Peyer's patch (tissue), 4 donors: Measurements from ENCODE around the gene MYO7A. TPM values are rescaled to one million over a fixed set of nuclear protein-coding genes. Genes with fewer than 3 reads are reported as not detected.
A peak's percentile ranks its signal among the peaks of the same experiment; 100 is the strongest.

Source experiments
- DNase-seq, 3 donors: peaks; one replicate each; pipeline ENCODE4 v3.0.0-alpha.2; 2017 to 2019
- H3K27ac ChIP-seq, 4 donors: fragments of 200-600 bp; sonication (generic); one replicate each; pipeline ENCODE4 v1.5.1; 2016 to 2019
- H3K27me3 ChIP-seq, 2 donors: fragments of 200-600 bp; sonication (generic); one replicate each; pipeline ENCODE4 v1.5.1; 2019
- H3K36me3 ChIP-seq, 3 donors: fragments of 200-600 bp; sonication (generic); one replicate each; pipeline ENCODE4 v1.5.1; 2016 to 2019
- H3K4me1 ChIP-seq, 4 donors: fragments of 200-600 bp; sonication (generic); one replicate each; pipeline ENCODE4 v1.5.1; 2016 to 2019
- H3K4me3 ChIP-seq, 4 donors: fragments of 200-600 bp; sonication (generic); 1 replicate in 3 of 4; 2 replicates in 1 of 4; pipeline ENCODE4 v1.5.1; 2016 to 2019; ENCODE audit warnings: mild to moderate bottlenecking in 1 of 4
- H3K9me3 ChIP-seq, 4 donors: fragments of 200-600 bp; sonication (generic); one replicate each; pipeline ENCODE4 v1.5.1; 2016 to 2019; ENCODE audit warnings: mild to moderate bottlenecking in 1 of 4
- POLR2A ChIP-seq, 2 donors: fragments of 450-650 bp; IDR thresholded peaks; one replicate each; pipeline ENCODE4 v1.5.1; 2017; ENCODE audit warnings: antibody characterized with exemption in 2 of 2, mild to moderate bottlenecking in 2 of 2, moderate library complexity in 2 of 2
- total RNA-seq, 4 donors: library from RNA; depleted of rRNA; stranded (reverse); fragments of >200 nt; gene quantifications; one replicate each; pipeline ENCODE4 v1.1.0, GENCODE V29; 2016
- TF ChIP-seq, protein P1 (sequence below), 6 experiments: fragments of 450-650 bp in 4 of 6; fragments of 200-600 bp in 2 of 6; sonication (generic) in 1 of 6; IDR thresholded peaks; one replicate each; pipeline ENCODE4 v1.5.1; 2017 to 2019; ENCODE audit warnings: antibody characterized with exemption in 6 of 6, mild to moderate bottlenecking in 3 of 6, moderate library complexity in 1 of 6

MYO7A gene
- total RNA-seq, 4 donors from 2014 or later = 6.1 to 15.7 (median 7.1) TPM

DNA sequence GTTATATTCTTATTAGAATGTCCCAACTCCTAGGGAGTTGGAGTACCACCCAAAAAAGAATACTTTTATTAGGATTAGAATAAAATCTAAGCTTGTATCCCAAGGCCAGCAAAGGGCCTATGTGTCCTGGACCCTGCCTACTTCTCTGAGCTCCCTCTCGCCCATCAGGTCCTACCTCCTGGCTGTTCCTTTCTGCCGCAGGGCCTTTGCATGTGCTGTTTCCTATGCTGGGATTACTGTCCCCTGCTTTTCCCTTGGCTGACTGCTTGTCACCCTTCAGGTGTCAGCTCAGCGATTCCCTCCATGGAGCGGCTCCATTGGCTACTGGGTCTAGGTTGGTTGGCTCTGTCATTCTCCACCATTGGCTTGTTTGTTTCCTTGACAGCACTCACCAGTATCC, 13.4 kb downstream of the MYO7A start:
- Histone ChIP-seq H3K36me3 (no peaks in the 10 kb centered on the region), H3K4me3 (no peak overlapping the region), H3K4me1 (peaks cover 0 to 20% (median 1%) of the 10 kb centered on the region in 4 donors), H3K9me3 (no peaks in the 10 kb centered on the region), H3K27me3 (no peaks in the 10 kb centered on the region), H3K27ac (no peak overlapping the region)
- TF ChIP-seq, protein P1, sequence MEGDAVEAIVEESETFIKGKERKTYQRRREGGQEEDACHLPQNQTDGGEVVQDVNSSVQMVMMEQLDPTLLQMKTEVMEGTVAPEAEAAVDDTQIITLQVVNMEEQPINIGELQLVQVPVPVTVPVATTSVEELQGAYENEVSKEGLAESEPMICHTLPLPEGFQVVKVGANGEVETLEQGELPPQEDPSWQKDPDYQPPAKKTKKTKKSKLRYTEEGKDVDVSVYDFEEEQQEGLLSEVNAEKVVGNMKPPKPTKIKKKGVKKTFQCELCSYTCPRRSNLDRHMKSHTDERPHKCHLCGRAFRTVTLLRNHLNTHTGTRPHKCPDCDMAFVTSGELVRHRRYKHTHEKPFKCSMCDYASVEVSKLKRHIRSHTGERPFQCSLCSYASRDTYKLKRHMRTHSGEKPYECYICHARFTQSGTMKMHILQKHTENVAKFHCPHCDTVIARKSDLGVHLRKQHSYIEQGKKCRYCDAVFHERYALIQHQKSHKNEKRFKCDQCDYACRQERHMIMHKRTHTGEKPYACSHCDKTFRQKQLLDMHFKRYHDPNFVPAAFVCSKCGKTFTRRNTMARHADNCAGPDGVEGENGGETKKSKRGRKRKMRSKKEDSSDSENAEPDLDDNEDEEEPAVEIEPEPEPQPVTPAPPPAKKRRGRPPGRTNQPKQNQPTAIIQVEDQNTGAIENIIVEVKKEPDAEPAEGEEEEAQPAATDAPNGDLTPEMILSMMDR (IDR thresholded peaks at IDR 0.05) = no peak
- no peak for TF ChIP-seq POLR2A (IDR thresholded peaks at IDR 0.05)
- no peak for DNase-seq

- Histone ChIP-seq H3K27ac (no peak overlapping the region), H3K4me3 (no peak overlapping the region), H3K9me3 (no peaks in the 10 kb centered on the region), H3K4me1 (peaks cover 0 to 21% (median 1%) of the 10 kb centered on the region in 4 donors), H3K27me3 (no peaks in the 10 kb centered on the region), H3K36me3 (no peaks in the 10 kb centered on the region)
- no peak for TF ChIP-seq POLR2A (IDR thresholded peaks at IDR 0.05)
- TF ChIP-seq, protein P1 (IDR thresholded peaks at IDR 0.05) = no peak
- no peak for DNase-seq
Observed at GRCh38 chr11:77142091-77142975, 14.3 kb downstream of the MYO7A start.

DNA sequence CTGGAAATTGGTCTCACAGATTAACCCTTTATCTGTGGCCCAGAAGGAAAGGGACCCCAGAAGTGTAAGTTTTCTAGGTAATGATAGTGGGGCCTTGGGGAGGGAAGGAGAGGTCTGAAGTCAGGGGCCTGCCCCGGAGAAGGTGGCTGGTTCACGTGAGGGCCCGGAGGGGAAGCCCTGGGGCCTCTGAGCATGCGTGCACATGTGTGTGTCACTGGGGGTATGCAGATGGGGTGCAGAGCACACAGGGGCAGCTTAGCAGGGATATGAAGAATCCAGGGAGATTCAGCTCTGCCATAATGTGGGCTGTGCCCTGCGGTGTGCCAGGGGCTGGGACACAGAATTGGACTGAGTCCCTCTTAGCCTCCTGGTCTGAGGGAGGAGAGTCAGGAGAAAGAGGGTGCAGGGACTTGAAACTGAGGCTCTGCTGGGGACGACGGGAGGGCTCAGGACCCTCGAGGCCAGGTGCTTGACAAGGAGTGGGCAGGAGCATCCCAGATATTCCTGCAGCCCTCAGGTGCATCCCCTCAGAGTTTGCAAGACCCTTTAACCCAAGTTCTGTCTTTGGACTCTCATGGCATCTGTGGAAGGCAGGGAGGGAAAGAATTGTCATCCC, 15.5 kb downstream of the MYO7A start:
- no peaks in the 10 kb centered on the region for H3K27me3 ChIP-seq
- no peak for DNase-seq
- no peaks in the 10 kb centered on the region for H3K36me3 ChIP-seq
- H3K27ac ChIP-seq = no peak overlapping the region
- H3K9me3 ChIP-seq = no peaks in the 10 kb centered on the region
- no peak for TF ChIP-seq POLR2A (IDR thresholded peaks at IDR 0.05)
- TF ChIP-seq, protein P1 (IDR thresholded peaks at IDR 0.05) = no peak
- H3K4me3 ChIP-seq = no peak overlapping the region
- peaks cover 0 to 30% (median 1%) of the 10 kb centered on the region in 4 donors for H3K4me1 ChIP-seq

- DNase-seq = no peak
Observed at GRCh38 chr11:77144196-77144856, 16.3 kb downstream of the MYO7A start.

DNA sequence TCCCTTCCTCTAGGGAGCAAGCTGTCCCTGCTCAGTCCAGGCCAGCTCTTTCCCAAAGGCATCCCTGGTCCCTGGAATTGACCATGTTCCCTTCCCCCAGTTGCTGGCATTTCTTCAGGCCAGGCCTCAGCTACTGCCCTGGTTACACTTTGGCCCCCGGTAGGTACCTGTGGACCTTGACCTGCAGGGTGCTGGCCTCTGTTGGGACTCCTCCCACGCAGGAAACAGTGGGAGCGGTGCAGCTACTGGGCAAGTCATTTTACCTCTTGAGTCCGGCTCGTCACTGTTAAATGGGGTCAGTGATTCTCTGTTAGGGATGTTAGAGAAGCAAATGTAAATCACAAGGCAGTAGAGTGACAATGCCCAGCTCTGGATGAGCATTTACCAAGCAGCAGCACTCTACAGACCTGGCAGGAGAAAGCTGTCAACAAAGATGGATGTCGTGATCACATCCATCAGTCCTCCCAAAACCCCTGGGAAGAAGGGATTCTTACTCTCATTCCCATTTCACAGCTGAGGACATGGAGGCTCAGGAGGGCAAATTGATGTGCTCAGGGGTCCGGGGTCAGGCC, 16.9 kb downstream of the MYO7A start:
- Histone ChIP-seq H3K36me3 (no peaks in the 10 kb centered on the region), H3K27ac (peak overlapping the region in 1 of 4 donors; percentile 26), H3K9me3 (no peaks in the 10 kb centered on the region), H3K4me3 (no peak overlapping the region), H3K27me3 (no peaks in the 10 kb centered on the region), H3K4me1 (peaks cover 0 to 30% (median 1%) of the 10 kb centered on the region in 4 donors)
- DNase-seq = peak in 2 of 3 donors; percentile 82 to 85
- TF ChIP-seq, protein P1 (IDR thresholded peaks at IDR 0.05) = no peak
- peak in 1 of 2 donors; percentile 17 for TF ChIP-seq POLR2A (IDR thresholded peaks at IDR 0.05)

More at GRCh38 chr11:77144196-77144856, 16.3 kb downstream of the MYO7A start:
- Histone ChIP-seq H3K36me3 (no peaks in the 10 kb centered on the region), H3K27ac (peak overlapping the region in 1 of 4 donors; percentile 26), H3K27me3 (no peaks in the 10 kb centered on the region), H3K4me3 (no peak overlapping the region), H3K4me1 (peaks cover 0 to 30% (median 1%) of the 10 kb centered on the region in 4 donors), H3K9me3 (no peaks in the 10 kb centered on the region)
- TF ChIP-seq POLR2A (IDR thresholded peaks at IDR 0.05) = no peak
- TF ChIP-seq, protein P1 (IDR thresholded peaks at IDR 0.05) = no peak
